ENCODE measurements around the gene FRMD4B. TPM values are rescaled to one million over a fixed set of nuclear protein-coding genes. Genes with fewer than 3 reads are reported as not detected.

FRMD4B gene
- polyA plus RNA-seq, 3 donors = 42.9 to 52.3 (median 47.5) TPM

DNA sequence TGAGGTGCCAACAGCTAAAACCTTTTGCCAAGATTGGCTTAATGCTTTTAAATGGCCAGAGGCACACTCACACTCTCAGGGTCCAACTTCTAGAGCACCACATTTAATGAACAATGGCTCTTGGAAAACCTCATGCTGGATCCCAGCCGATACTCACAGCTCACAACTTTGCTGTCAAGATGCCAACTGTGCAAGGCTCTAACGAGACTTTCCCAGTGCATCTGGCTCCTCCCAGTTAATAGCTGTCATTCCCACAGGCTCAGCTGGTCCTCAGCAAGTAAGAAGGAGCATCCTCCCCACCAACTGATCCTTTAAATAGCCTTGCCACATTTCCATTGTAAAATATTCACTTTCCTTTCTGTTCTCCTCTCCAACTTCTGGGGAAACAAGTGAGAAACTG is 20.3 kb upstream of the FRMD4B start:
- no peak for DNase-seq (ENCODE audit: low read depth in 3 of 3, low spot score in 2 of 3)

DNA sequence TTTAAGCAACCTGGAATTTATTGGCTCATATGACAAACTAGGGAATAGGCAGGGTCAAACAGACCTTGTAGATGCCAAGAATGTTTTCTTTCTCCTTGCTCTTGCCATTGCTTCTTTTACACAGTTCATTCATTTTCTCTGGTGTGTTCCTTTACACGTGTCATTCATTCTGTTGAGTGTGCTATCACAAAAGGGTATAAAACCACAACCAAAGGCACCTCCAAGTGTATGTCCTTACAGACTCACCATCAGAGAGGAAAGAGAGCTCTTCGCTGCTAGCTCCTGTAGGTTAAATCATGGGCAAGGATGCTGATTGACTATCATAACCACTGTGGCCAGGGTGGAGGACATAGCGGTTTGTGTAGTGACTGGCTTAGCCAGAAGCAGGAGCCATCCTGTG is 19.2 kb upstream of the FRMD4B start:
- DNase-seq (ENCODE audit: low read depth in 3 of 3, low spot score in 2 of 3) = no peak

DNA sequence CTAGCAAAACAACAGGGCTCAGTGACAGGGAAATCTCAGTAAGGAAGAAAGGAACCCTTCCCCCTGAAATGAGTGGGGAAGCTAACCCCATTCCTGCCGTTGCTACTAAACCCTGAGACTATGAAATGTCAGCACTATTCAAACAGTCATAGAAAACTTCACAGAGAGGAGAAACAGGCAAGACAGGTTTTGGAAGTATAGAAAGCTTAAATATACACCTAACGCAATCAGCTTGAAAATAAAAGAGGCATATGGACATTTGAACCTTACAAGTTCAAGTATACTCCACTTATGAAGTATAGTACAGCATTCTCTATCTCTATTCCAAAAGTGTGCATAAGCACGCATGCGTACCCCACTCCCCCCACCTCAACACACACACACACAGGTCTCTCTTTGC is 17.6 kb upstream of the FRMD4B start:
- DNase-seq (ENCODE audit: low read depth in 3 of 3, low spot score in 2 of 3) = no peak

DNA sequence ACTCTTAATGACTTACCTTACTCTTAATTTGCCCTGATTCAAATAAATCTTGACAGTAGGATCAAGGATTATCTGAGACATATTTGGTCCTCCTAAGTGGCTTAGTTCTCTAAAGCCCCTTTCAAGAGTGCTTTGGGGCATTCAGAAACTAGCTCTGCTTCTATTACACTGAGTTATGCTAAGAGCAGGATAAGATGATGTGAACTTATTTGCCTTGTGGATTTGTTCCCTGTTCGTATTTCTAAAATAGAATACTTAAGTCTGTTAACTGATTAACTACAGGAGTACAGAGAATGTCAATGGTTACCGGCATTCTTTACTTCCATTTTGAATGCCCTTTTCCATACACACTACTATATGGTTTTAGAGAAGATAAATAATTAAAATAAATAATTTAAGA is 14.8 kb upstream of the FRMD4B start:
- DNase-seq (ENCODE audit: low read depth in 3 of 3, low spot score in 2 of 3) = no peak

DNA sequence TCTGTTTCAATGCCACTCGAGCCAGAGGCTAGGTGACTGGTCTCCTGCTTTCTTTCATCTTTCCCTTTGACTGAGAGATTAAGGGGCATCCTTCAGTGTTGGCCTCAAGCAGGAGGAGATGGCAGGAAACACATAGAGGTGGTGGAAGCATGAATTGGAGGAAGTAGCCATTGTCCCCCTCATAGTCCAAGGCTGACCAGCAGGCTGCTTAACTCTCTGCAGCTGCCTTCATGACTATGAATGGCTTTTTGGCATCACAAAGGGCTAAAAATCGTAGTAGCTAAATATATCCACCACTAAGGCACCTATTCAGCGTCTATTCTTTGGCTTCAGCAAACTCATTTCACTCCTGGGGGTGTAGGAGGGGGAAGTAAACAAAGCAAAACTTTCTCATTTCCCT is 7.0 kb upstream of the FRMD4B start:
- DNase-seq (ENCODE audit: low read depth in 3 of 3, low spot score in 2 of 3) = no peak

DNA sequence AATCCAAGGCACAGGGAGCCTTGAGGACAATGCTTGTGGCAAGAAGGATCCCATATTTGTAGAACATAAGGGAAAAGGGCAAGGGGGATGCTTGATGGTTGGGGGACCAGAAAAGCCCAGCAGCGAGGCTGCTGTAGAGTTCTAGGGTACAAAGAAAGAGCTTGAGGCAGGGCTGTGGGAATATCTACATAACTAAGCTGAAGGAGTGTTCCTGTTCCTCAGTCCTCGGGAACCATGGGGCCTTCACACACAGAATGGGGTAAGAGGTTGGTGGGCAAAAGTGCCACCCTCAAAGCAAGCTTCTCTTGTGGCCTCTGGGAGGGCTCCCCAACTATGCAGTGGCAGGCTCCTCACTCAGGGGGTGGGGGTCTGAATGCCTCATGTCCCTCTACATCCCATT is 6.5 kb upstream of the FRMD4B start:
- DNase-seq (ENCODE audit: low read depth in 3 of 3, low spot score in 2 of 3) = no peak

DNA sequence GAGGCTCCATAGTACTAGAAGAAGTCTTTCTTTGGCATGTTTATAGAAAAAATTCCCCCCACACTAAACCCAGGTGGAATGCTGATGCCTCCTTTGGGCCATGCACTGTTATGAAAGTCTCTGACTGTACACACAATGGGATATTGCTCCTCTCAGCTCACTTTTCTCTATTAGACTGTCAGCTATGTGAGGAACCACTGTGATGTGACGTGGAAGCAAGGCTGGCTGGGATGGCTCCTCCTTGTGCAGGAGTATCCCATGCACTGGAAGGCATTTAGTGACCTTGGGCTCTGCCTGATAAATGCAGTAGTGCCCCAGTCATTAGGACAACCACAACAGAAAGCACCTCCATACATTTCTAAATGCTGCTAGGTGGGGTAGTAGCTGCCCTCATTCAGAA is 5.7 kb upstream of the FRMD4B start:
- no peak for DNase-seq (ENCODE audit: low read depth in 3 of 3, low spot score in 2 of 3)

DNA sequence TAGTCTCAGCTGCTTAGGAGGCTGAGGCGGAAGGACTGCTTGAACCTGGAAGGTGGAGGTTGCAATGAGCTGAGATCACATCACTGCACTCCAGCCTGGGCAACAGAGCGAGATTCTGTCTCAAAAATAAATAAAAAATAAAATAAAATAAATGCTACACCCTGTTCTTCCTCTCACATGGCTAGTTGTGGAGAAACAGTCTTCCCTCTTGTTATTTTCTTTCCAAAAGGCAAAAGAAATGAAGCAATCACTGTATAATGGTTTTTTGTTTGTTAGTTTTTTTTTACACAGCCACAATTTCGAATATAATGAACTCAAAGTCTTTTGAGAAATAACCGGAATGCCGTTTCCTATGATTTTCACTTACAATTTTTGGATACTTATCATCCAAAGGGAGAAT is 4.9 kb upstream of the FRMD4B start:
- no peak for DNase-seq (ENCODE audit: low read depth in 3 of 3, low spot score in 2 of 3)

DNA sequence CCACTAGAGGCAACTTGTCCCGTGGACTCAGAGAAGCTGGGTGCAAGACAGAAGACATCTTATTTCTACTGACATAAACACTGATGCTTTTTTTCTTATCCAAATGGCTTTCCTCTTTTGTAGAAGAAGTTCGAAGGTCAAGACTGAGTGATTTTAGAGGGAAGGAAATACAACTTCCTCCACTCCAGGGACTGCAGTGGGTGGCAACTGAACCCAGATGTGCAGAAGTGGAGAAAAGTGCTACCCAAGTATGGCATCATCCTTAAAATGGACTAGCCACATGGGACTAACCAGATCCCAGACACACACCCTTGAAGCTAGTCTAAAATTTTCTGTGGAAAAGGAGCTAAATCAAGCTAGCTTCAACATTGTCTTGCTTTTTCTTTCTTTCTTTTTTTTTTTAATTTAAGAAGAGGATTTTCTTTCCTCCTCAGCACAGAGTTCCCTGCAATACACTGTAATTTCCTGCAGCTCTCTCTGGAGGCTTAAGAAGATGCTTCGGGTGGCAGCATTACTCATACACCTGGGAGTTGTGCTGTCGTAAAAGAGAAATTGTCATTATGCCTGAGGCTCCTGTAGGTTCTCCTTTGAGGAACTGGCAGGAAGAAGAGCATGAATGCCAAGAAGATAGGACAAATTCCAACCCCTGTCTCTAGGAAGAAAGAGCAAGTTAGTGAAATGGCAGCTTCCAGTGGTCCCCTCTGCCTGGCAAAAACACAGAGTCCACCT is 3.8 kb upstream of the FRMD4B start:
- DNase-seq (ENCODE audit: low read depth in 3 of 3, low spot score in 2 of 3) = no peak

DNA sequence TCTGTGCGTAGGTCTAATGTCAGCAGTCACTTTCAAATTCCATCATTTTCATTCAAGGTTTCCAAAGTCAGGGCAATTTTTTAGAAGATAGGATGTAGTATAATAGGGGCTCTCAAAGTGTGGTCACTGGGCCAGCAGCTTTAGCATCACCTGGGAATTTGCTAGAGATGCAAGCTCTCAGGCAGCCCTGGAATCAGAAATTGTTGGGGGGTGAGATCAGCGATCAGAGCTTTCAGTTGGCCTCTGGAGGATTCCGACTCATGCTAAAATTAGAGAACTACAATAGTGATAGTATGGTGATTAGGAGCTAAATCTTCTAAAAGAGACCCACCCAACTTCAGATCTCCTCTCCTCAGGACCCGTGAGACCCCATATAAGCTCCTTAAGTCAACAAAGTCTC is 2.4 kb upstream of the FRMD4B start:
- DNase-seq (ENCODE audit: low read depth in 3 of 3, low spot score in 2 of 3) = no peak

DNA sequence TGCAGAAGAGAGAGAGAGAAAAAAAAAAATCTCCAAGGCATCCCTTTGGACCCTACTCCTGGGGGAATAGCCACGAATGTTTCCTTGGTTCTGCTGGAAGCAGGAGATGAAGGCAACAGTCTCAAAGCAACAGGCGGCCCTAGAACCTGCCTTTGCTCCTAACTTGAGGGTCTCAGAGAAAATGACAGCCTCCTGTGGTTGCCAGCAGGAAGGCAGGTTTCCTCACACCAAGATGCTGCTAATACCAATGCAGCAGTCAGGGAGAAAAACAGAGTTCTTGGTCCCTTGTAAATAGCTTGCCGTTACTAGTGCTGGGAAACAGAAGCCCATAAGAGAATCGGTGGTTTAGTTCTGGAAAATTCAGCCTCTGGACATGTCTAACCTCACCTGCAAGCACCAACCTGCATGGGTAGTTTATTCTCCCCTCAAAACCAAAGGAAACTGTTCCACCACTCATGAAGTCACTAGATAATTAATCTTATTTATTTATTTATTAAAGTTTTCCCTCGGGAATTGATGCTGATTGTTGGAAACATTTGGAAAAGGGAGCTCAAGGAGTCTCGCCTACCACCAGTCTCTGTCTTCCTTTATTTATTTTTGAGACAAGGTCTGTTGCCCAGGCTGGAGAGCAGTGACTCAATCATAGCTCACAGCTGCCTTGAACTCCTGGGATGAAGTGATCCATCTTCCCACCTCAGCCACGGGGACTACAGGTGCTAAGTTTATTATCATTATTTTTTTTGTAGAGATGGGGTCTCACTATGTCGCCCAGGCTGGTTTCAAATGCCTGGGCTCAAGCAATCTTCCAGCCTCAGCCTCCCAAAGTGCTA is 883 bp upstream of the FRMD4B start:
- no peak for DNase-seq (ENCODE audit: low read depth in 3 of 3, low spot score in 2 of 3)

DNA sequence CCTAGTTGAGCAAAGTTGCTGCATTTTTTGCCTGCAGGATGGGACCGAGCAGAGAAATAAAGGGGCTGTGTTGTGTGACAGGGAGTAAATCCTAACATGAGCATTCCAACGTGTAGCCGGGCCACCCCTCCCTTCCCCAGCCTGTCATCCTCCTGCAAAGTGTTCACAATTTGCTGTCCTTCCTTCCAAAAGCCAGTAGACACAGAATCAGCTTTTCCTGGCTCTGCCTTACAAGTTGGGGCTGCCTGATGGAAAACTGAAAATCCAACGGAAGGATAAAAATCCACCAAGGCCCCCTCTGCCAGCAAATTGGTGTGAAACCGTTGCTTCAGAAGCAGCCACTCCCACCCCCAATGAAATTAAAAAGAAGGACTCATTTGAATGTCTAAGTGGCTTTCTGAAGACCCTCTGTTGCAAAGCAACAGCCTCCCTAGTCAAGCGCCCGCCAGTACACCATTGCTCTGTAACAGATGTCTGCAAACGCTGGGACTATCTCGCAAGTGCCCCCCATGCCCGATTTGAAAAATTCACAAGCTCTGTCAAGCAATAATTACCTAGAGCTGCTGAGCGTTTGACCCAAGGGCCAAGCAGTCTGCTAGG is 665 bp downstream of the FRMD4B start:
- no peak for DNase-seq (ENCODE audit: low read depth in 3 of 3, low spot score in 2 of 3)

DNA sequence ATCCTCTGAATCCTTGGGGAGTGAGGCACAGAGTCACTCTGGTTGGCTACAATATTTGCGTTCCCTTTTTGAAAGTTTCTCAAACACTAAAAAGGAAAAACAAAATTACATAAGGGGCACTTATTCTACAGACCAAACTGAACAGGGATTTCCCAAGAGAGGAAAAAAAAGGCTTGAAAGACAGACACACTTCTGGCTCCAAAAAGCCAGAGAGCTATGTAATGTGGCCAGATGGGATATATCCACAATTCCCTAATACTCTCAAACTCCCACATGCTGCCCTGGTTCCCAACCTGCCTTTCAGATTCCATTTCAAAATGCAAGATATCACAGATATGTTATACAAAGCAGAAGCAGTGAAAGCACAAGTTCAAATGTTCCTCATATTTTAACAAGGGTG is 1.6 kb downstream of the FRMD4B start:
- DNase-seq (ENCODE audit: low read depth in 3 of 3, low spot score in 2 of 3) = no peak

DNA sequence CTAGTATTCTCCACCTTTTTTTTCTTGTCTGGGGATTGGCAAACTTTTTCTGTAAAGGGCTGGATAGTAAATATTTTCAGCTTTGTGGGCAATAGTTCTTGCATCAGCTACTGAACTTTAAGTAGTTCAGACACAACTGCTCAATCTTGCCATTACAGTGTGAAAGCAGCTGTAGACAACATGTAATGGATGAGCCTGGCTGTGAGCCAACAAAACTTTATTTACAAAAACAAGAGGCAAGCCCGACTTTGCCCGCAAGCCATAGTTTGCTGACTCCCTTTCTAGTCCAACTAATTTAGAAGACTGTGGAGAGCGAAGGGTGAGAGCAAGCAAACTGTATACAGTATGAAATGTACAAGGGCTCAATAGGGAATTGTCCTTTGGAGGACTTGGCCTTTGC is 6.2 kb downstream of the FRMD4B start:
- DNase-seq (ENCODE audit: low read depth in 3 of 3, low spot score in 2 of 3) = no peak

DNA sequence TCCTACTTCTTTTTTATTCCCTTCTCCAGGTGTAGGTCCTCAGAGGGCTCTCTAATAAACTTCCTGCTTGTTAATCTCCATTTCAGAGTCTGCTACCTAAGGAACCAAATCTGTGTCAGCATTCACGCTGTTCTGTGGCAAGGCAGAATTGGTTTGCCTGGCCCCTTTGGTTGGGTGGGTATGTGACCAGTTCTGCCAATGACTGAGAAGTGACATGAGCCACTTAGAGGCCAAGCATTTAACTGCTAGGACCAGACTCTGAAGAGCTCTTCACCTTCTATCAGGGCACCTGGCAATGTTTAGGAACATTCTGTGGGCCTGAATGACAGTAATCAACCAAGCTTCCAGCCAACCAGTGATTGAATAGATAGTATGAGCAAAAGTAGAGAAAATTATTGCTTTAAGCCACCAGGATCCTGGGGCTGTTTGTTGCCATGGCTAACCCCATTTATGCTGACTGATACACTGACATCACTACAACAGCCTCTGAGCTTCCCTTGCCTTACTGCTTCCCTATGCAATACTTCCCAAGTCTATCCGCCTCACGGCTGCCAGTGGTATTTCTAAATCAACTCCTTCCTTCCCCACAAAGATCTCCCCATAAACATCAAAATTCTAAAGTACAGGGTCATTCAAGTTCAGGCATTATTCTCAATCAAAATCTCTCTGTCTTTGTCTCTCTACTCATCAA is 7.6 kb downstream of the FRMD4B start:
- DNase-seq (ENCODE audit: low read depth in 3 of 3, low spot score in 2 of 3) = no peak

DNA sequence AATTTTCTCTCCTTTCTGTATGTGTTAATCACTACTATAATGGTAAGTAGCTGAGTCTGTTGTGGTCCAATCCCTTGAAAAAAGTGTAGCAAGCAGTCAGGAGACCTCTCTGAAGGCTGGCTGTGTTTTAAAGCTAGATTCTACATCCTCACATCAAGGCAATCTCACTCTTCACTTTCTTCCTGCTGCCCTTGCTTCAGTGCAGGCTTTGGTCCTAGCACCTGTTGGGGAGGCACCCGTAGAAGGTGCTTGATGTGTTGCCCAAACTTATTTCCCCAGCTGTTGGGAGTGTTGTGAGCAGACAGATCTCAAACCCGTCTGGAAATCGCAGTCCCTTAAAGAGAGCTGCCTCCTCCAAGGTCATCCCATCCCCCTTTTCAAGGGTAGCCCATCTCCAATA is 8.6 kb downstream of the FRMD4B start:
- DNase-seq (ENCODE audit: low read depth in 3 of 3, low spot score in 2 of 3) = no peak

DNA sequence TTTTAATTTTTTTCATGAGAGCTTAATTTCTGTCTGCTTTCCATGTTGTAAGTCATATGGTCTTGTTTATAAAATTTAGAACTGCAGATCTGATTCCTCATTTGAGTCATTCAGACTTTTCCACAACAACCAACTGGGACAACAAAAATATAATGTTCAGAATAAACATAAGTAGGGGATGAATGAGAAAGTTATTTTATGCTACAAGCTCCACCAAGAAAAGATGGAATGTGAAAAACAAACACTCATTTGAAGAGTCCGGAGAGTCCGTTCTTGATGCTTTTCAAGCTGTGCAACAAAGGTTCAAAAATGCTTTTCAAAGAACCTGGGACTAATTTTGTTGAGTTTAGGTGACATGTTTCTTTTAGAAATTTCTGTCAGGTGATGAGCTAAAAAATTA is 9.2 kb downstream of the FRMD4B start:
- no peak for DNase-seq (ENCODE audit: low read depth in 3 of 3, low spot score in 2 of 3)

DNA sequence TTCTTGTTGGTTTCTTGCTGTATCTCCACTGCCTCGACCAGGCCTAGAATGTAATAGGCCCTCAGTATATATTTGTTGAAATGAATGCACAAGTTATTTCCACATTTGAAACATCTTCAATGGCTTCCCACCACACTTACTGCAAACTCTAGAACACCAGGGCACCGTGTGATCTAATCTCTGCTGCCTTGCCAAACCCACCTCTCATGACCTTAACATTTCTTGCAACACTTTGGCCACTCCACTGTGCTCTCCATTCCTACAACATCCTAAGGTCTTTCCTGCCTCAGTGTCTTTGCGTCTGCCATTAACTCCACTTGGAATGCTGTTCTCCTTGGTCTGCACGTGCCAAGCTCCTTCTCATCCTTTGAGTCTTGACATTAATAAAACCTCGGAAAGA is 14.1 kb downstream of the FRMD4B start:
- DNase-seq (ENCODE audit: low read depth in 3 of 3, low spot score in 2 of 3) = no peak

DNA sequence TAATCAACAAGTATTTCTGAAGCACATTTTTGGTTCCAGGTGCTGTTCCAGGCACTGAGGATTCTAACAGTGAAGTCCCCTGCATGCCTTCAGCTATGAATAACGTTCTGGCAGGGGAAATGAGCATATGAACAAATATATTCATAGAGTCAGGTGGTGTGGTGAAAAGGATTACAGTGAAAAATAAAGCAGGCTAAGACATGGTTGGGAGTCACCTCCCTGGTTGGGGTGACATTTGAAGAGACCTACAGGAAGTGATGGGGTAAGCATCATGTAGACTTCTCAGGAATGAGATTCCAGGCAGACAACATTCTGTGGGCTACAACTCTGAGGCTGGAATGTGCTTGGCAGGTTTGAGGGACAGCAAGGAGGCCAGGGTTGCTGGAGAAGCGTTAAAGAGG is 15.0 kb downstream of the FRMD4B start:
- no peak for DNase-seq (ENCODE audit: low read depth in 3 of 3, low spot score in 2 of 3)

DNA sequence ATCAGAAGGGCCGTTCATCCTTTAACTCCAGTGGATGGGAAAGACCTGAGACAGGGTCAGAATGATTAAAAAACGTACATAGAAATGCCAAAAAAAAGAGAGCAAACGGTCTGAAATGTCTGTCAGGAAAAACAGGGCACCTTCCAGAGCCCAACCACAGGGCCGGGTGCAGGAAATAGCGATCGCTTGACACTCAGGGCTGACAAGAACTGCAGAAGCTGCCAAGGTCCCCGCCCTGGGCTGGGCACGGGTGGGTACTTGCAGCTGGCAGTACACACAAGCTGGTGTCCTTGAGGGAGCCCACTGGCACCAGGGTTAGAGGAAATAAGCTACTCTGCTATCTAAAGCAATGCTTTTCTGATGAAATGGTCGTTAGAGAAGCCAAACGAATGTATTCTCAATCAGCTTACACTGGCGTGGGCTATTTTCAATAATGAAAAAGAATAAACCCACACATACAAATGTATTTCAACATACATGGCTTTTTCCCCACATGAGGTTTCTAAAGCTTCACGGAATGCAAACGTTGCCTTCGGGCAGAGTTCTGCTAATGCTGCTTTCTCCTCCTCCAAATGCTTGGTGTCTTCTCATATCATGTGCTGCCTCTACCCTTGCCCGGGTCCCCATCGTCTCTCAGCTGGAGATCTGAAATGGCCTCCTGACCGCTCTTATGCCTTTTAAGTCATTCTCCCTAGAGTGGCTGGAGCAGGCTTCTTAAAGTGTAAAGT is 15.6 kb downstream of the FRMD4B start:
- DNase-seq (ENCODE audit: low read depth in 3 of 3, low spot score in 2 of 3) = no peak
